Mesenchymal stem cell (in vitro differentiated cells and primary cell): ENCODE data around the gene ME3.

ENCODE experiments used
- DNase-seq: peaks from one replicate; pipeline ENCODE4 v3.0.0-alpha.2; 2013
- H2AFZ ChIP-seq: one replicate; pipeline ENCODE4 v1.6.1; 2013; ENCODE audit warnings: low read depth, mild to moderate bottlenecking, control low read depth, inconsistent platforms, low read length, moderate library complexity
- H2AK5ac ChIP-seq: 2 replicates; pipeline ENCODE4 v1.6.1; 2013; ENCODE audit warnings: low read length, moderate library complexity, mild to moderate bottlenecking, inconsistent platforms; ENCODE audit not compliant: severe bottlenecking
- H2BK120ac ChIP-seq: one replicate; pipeline ENCODE4 v1.6.1; 2013; ENCODE audit warnings: low read depth, mild to moderate bottlenecking, inconsistent platforms, low read length, moderate library complexity
- H2BK12ac ChIP-seq, 2 experiments: one replicate each; pipeline ENCODE4 v1.6.1; 2013; ENCODE audit warnings: inconsistent platforms in 2 of 2, low read length in 2 of 2, mild to moderate bottlenecking in 2 of 2, moderate library complexity in 2 of 2, control low read depth in 1 of 2
- H2BK15ac ChIP-seq: one replicate; pipeline ENCODE4 v1.6.1; 2013; ENCODE audit warnings: mild to moderate bottlenecking, low read depth, inconsistent platforms; ENCODE audit not compliant: poor library complexity, severe bottlenecking
- H2BK5ac ChIP-seq: 2 replicates; pipeline ENCODE4 v1.6.1; 2013; ENCODE audit warnings: low read depth, mild to moderate bottlenecking, low read length, control low read depth, inconsistent platforms; ENCODE audit not compliant: poor library complexity, severe bottlenecking
- H3K14ac ChIP-seq, 2 experiments: one replicate each; pipeline ENCODE4 v1.6.1; 2013; ENCODE audit warnings: inconsistent platforms in 2 of 2, low read length in 2 of 2, control low read depth in 1 of 2, mild to moderate bottlenecking in 1 of 2, moderate library complexity in 1 of 2
- H3K18ac ChIP-seq, 2 experiments: one replicate each; pipeline ENCODE4 v1.6.1; 2013; ENCODE audit warnings: inconsistent platforms in 2 of 2, low read length in 2 of 2, control low read depth in 1 of 2, low read depth in 1 of 2, mild to moderate bottlenecking in 1 of 2
- H3K23ac ChIP-seq, 2 experiments: one replicate each; pipeline ENCODE4 v1.6.1; 2013; ENCODE audit warnings: inconsistent platforms in 2 of 2, low read length in 2 of 2, mild to moderate bottlenecking in 2 of 2, moderate library complexity in 2 of 2, control low read depth in 1 of 2
- H3K27ac ChIP-seq: 2 replicates; pipeline ENCODE4 v1.5.1; 2013; ENCODE audit warnings: mild to moderate bottlenecking, moderate library complexity, low read length, control low read depth, inconsistent platforms; ENCODE audit not compliant: poor library complexity, severe bottlenecking
- H3K27me3 ChIP-seq, 2 experiments: 2 replicates each; pipeline versions ENCODE4 v1.6.1 to v1.7.0; 2013; ENCODE audit warnings: low read length in 2 of 2, mild to moderate bottlenecking in 2 of 2, moderate library complexity in 2 of 2, control low read depth in 1 of 2, inconsistent platforms in 1 of 2; ENCODE audit not compliant: control insufficient read depth in 1 of 2, insufficient read depth in 1 of 2
- H3K36me3 ChIP-seq, 2 experiments: 2 replicates each; pipeline versions ENCODE4 v1.6.1 to v1.7.0; 2013; ENCODE audit warnings: low read length in 2 of 2, control low read depth in 1 of 2, inconsistent platforms in 1 of 2, low read depth in 1 of 2, mild to moderate bottlenecking in 1 of 2; ENCODE audit not compliant: insufficient read depth in 2 of 2, control insufficient read depth in 1 of 2
- H3K4ac ChIP-seq, 2 experiments: one replicate each; pipeline ENCODE4 v1.6.1; 2013; ENCODE audit warnings: inconsistent platforms in 2 of 2, low read length in 2 of 2, mild to moderate bottlenecking in 2 of 2, moderate library complexity in 2 of 2, control low read depth in 1 of 2, low read depth in 1 of 2
- H3K4me1 ChIP-seq: 2 replicates; pipeline ENCODE4 v1.6.1; 2013; ENCODE audit warnings: low read depth, low read length, control low read depth; ENCODE audit not compliant: control insufficient read depth, insufficient read depth
- H3K4me2 ChIP-seq: 2 replicates; pipeline ENCODE4 v1.6.1; 2013; ENCODE audit warnings: low read length, mild to moderate bottlenecking, inconsistent platforms; ENCODE audit not compliant: poor library complexity, severe bottlenecking
- H3K4me3 ChIP-seq, 2 experiments: 2 replicates each; pipeline versions ENCODE4 v1.5.1 to v1.7.0; 2013; ENCODE audit warnings: low read length in 2 of 2, mild to moderate bottlenecking in 2 of 2, control low read depth in 1 of 2, low read depth in 1 of 2; ENCODE audit not compliant: insufficient read depth in 1 of 2
- H3K79me1 ChIP-seq: replicated peaks from 2 replicates; pipeline ENCODE4 v1.6.1; 2013; ENCODE audit warnings: mild to moderate bottlenecking, control low read depth, low read length, inconsistent platforms; ENCODE audit not compliant: poor library complexity, severe bottlenecking
- H3K9ac ChIP-seq: 2 replicates; pipeline ENCODE4 v1.7.0; 2013; ENCODE audit warnings: mild to moderate bottlenecking, low read length, moderate library complexity
- H3K9me3 ChIP-seq: 2 replicates; pipeline ENCODE4 v1.7.0; 2013; ENCODE audit warnings: mild to moderate bottlenecking, low read length; ENCODE audit not compliant: control insufficient read depth
- H4K8ac ChIP-seq: one replicate; pipeline ENCODE4 v1.6.1; 2013; ENCODE audit warnings: inconsistent platforms, mild to moderate bottlenecking, low read length, moderate library complexity
- H4K91ac ChIP-seq: one replicate; pipeline ENCODE4 v1.6.1; 2013; ENCODE audit warnings: mild to moderate bottlenecking, low read length, inconsistent platforms
- WGBS: methylation state at CpG from one replicate; pipeline ENCODE4 v1.1.7; 2013; ENCODE audit warnings: mixed read lengths; 5-methylcytosine and 5-hydroxymethylcytosine counted together

The ME3 gene

GRCh38 chr11:86507249-86507845 lies 165.1 kb downstream of the ME3 start:
- H3K23ac ChIP-seq = no peak overlapping the region
- no peak overlapping the region for H3K18ac ChIP-seq
- no peak overlapping the region for H3K14ac ChIP-seq
- no peak overlapping the region for H2BK5ac ChIP-seq
- H3K27me3 ChIP-seq = no peaks in the 10 kb centered on the region
- WGBS = 100% methylated on average over 4 of the region's 4 CpGs
- H4K91ac ChIP-seq = no peak overlapping the region
- no peak overlapping the region for H3K9ac ChIP-seq
- no peak overlapping the region for H3K27ac ChIP-seq
- H2AFZ ChIP-seq = no peak overlapping the region
- H2BK15ac ChIP-seq = no peak overlapping the region
- H4K8ac ChIP-seq = no peak overlapping the region
- no peak overlapping the region for H2AK5ac ChIP-seq
- no peak overlapping the region for H3K4me3 ChIP-seq
- DNase-seq = no peak
- H2BK12ac ChIP-seq = no peak overlapping the region
- peaks cover 4% of the 10 kb centered on the region for H3K9me3 ChIP-seq
- H3K4me1 ChIP-seq = peaks cover 11% of the 10 kb centered on the region
- no peak overlapping the region for H2BK120ac ChIP-seq
- no peak overlapping the region for H3K4ac ChIP-seq
- no peaks in the 10 kb centered on the region for H3K79me1 ChIP-seq
- no peaks in the 10 kb centered on the region for H3K36me3 ChIP-seq
- H3K4me2 ChIP-seq = no peak overlapping the region

- Histone ChIP-seq H3K79me1 (no peaks in the 10 kb centered on the region), H2AFZ (no peak overlapping the region), H2AK5ac (no peak overlapping the region), H3K18ac (no peak overlapping the region), H2BK120ac (no peak overlapping the region), H4K8ac (no peak overlapping the region), H3K9me3 (no peaks in the 10 kb centered on the region), H2BK5ac (no peak overlapping the region), H3K14ac (no peak overlapping the region), H3K4me2 (no peak overlapping the region), H3K36me3 (no peaks in the 10 kb centered on the region), H2BK12ac (no peak overlapping the region), H3K27me3 (no peaks in the 10 kb centered on the region), H3K4ac (no peak overlapping the region), H3K9ac (no peak overlapping the region), H3K23ac (no peak overlapping the region), H2BK15ac (no peak overlapping the region), H3K4me3 (no peak overlapping the region), H3K27ac (no peak overlapping the region), H3K4me1 (peaks cover 11% of the 10 kb centered on the region), H4K91ac (no peak overlapping the region)
- DNase-seq = no peak
- 82% methylated on average over 2 of the region's 3 CpGs for WGBS
These were observed 166.2 kb downstream of the ME3 start for GRCh38 chr11:86506235-86506634.

- Histone ChIP-seq H2BK12ac (peak overlapping the region; percentile 52 to 55), H2AK5ac (no peak overlapping the region), H2BK5ac (no peak overlapping the region), H2BK15ac (no peak overlapping the region), H3K4me1 (peaks cover 7% of the 10 kb centered on the region), H3K9ac (no peak overlapping the region), H3K4me3 (no peak overlapping the region), H3K9me3 (no peaks in the 10 kb centered on the region), H3K27ac (no peak overlapping the region), H2BK120ac (no peak overlapping the region), H3K4me2 (no peak overlapping the region), H3K4ac (no peak overlapping the region), H3K14ac (no peak overlapping the region), H2AFZ (no peak overlapping the region), H3K36me3 (no peaks in the 10 kb centered on the region), H3K27me3 (no peaks in the 10 kb centered on the region), H4K8ac (no peak overlapping the region), H3K18ac (peak overlapping the region in 1 of 2 experiments; percentile 47), H3K23ac (no peak overlapping the region), H4K91ac (no peak overlapping the region), H3K79me1 (no peaks in the 10 kb centered on the region)
- 95% methylated on average over 4 of the region's 4 CpGs for WGBS
- DNase-seq = no peak
These were observed 169.3 kb downstream of the ME3 start for GRCh38 chr11:86503131-86503530.

- no peaks in the 10 kb centered on the region for H3K9me3 ChIP-seq
- H2BK15ac ChIP-seq = no peak overlapping the region
- H3K4me3 ChIP-seq = no peak overlapping the region
- H3K18ac ChIP-seq = no peak overlapping the region
- no peak for DNase-seq
- no peak overlapping the region for H3K27ac ChIP-seq
- H2BK5ac ChIP-seq = no peak overlapping the region
- H3K9ac ChIP-seq = no peak overlapping the region
- no peaks in the 10 kb centered on the region for H3K27me3 ChIP-seq
- no peaks in the 10 kb centered on the region for H3K79me1 ChIP-seq
- H3K14ac ChIP-seq = no peak overlapping the region
- H3K36me3 ChIP-seq = peaks cover 0 to 6% of the 10 kb centered on the region in 2 experiments
- 99% methylated on average over 3 of the region's 3 CpGs for WGBS
- H3K4ac ChIP-seq = no peak overlapping the region
- H2AK5ac ChIP-seq = no peak overlapping the region
- no peak overlapping the region for H2BK12ac ChIP-seq
- peaks cover 16% of the 10 kb centered on the region for H3K4me1 ChIP-seq
- H4K8ac ChIP-seq = no peak overlapping the region
- H3K23ac ChIP-seq = no peak overlapping the region
- H3K4me2 ChIP-seq = no peak overlapping the region
- no peak overlapping the region for H4K91ac ChIP-seq
- no peak overlapping the region for H2AFZ ChIP-seq
- H2BK120ac ChIP-seq = no peak overlapping the region
These were observed 170.2 kb downstream of the ME3 start for GRCh38 chr11:86502137-86502642.
